ENCODE results near the gene IFT74.

The IFT74 gene

GRCh38 chr9:27033815-27034403 lies 77.7 kb downstream of the IFT74 start:
- Histone ChIP-seq H3K4me1 (ENCODE audit: control insufficient read depth, insufficient read depth, low read length, poor library complexity, severe bottlenecking) (no peaks in the 10 kb centered on the region), H3K27me3 (replicated peaks; ENCODE audit: control insufficient read depth, insufficient read depth, low read length, poor library complexity, severe bottlenecking) (no peaks in the 10 kb centered on the region), H3K4me3 (ENCODE audit: insufficient read depth, low read depth, low read length, poor library complexity, severe bottlenecking) (no peak overlapping the region), H3K27ac (ENCODE audit: insufficient read depth, low read length, poor library complexity, severe bottlenecking) (no peak overlapping the region), H3K36me3 (ENCODE audit: control insufficient read depth, insufficient read depth, low read length) (no peaks in the 10 kb centered on the region), H3K9me3 (ENCODE audit: control insufficient read depth, low read length) (no peaks in the 10 kb centered on the region)
- peak in 1 of 3 donors; percentile 15 for DNase-seq

GRCh38 chr9:27037499-27037898 lies 81.3 kb downstream of the IFT74 start:
- no peak for DNase-seq
- H3K9me3 ChIP-seq (ENCODE audit: control insufficient read depth, low read length) = no peaks in the 10 kb centered on the region
- no peak overlapping the region for H3K27ac ChIP-seq (ENCODE audit: insufficient read depth, low read length, poor library complexity, severe bottlenecking)
- no peaks in the 10 kb centered on the region for H3K36me3 ChIP-seq (ENCODE audit: control insufficient read depth, insufficient read depth, low read length)
- H3K4me1 ChIP-seq (ENCODE audit: control insufficient read depth, insufficient read depth, low read length, poor library complexity, severe bottlenecking) = no peaks in the 10 kb centered on the region
- no peaks in the 10 kb centered on the region for H3K27me3 ChIP-seq (replicated peaks; ENCODE audit: control insufficient read depth, insufficient read depth, low read length, poor library complexity, severe bottlenecking)
- H3K4me3 ChIP-seq (ENCODE audit: insufficient read depth, low read depth, low read length, poor library complexity, severe bottlenecking) = no peak overlapping the region

GRCh38 chr9:27041746-27042145 lies 85.5 kb downstream of the IFT74 start:
- Histone ChIP-seq H3K9me3 (ENCODE audit: control insufficient read depth, low read length) (no peaks in the 10 kb centered on the region), H3K4me3 (ENCODE audit: insufficient read depth, low read depth, low read length, poor library complexity, severe bottlenecking) (no peak overlapping the region), H3K4me1 (ENCODE audit: control insufficient read depth, insufficient read depth, low read length, poor library complexity, severe bottlenecking) (no peaks in the 10 kb centered on the region), H3K36me3 (ENCODE audit: control insufficient read depth, insufficient read depth, low read length) (no peaks in the 10 kb centered on the region), H3K27ac (ENCODE audit: insufficient read depth, low read length, poor library complexity, severe bottlenecking) (no peak overlapping the region), H3K27me3 (replicated peaks; ENCODE audit: control insufficient read depth, insufficient read depth, low read length, poor library complexity, severe bottlenecking) (no peaks in the 10 kb centered on the region)
- no peak for DNase-seq

GRCh38 chr9:27042476-27042875 lies 86.3 kb downstream of the IFT74 start:
- Histone ChIP-seq H3K4me1 (ENCODE audit: control insufficient read depth, insufficient read depth, low read length, poor library complexity, severe bottlenecking) (no peaks in the 10 kb centered on the region), H3K36me3 (ENCODE audit: control insufficient read depth, insufficient read depth, low read length) (no peaks in the 10 kb centered on the region), H3K4me3 (ENCODE audit: insufficient read depth, low read depth, low read length, poor library complexity, severe bottlenecking) (no peak overlapping the region), H3K27me3 (replicated peaks; ENCODE audit: control insufficient read depth, insufficient read depth, low read length, poor library complexity, severe bottlenecking) (no peaks in the 10 kb centered on the region), H3K27ac (ENCODE audit: insufficient read depth, low read length, poor library complexity, severe bottlenecking) (no peak overlapping the region), H3K9me3 (ENCODE audit: control insufficient read depth, low read length) (no peaks in the 10 kb centered on the region)
- DNase-seq = no peak

GRCh38 chr9:27043176-27043575 lies 87.0 kb downstream of the IFT74 start:
- H3K9me3 ChIP-seq (ENCODE audit: control insufficient read depth, low read length) = no peaks in the 10 kb centered on the region
- no peaks in the 10 kb centered on the region for H3K27me3 ChIP-seq (replicated peaks; ENCODE audit: control insufficient read depth, insufficient read depth, low read length, poor library complexity, severe bottlenecking)
- no peak overlapping the region for H3K27ac ChIP-seq (ENCODE audit: insufficient read depth, low read length, poor library complexity, severe bottlenecking)
- no peaks in the 10 kb centered on the region for H3K4me1 ChIP-seq (ENCODE audit: control insufficient read depth, insufficient read depth, low read length, poor library complexity, severe bottlenecking)
- H3K4me3 ChIP-seq (ENCODE audit: insufficient read depth, low read depth, low read length, poor library complexity, severe bottlenecking) = no peak overlapping the region
- peaks cover under 1% of the 10 kb centered on the region for H3K36me3 ChIP-seq (ENCODE audit: control insufficient read depth, insufficient read depth, low read length)
- no peak for DNase-seq

- DNase-seq = no peak
- Histone ChIP-seq H3K4me3 (ENCODE audit: insufficient read depth, low read depth, low read length, poor library complexity, severe bottlenecking) (no peak overlapping the region), H3K27me3 (replicated peaks; ENCODE audit: control insufficient read depth, insufficient read depth, low read length, poor library complexity, severe bottlenecking) (no peaks in the 10 kb centered on the region), H3K9me3 (ENCODE audit: control insufficient read depth, low read length) (no peaks in the 10 kb centered on the region), H3K4me1 (ENCODE audit: control insufficient read depth, insufficient read depth, low read length, poor library complexity, severe bottlenecking) (no peaks in the 10 kb centered on the region), H3K36me3 (ENCODE audit: control insufficient read depth, insufficient read depth, low read length) (peaks cover 4% of the 10 kb centered on the region), H3K27ac (ENCODE audit: insufficient read depth, low read length, poor library complexity, severe bottlenecking) (no peak overlapping the region)
These were observed 90.9 kb downstream of the IFT74 start for GRCh38 chr9:27047136-27047535.

- Histone ChIP-seq H3K4me3 (ENCODE audit: insufficient read depth, low read depth, low read length, poor library complexity, severe bottlenecking) (no peak overlapping the region), H3K4me1 (ENCODE audit: control insufficient read depth, insufficient read depth, low read length, poor library complexity, severe bottlenecking) (no peaks in the 10 kb centered on the region), H3K9me3 (ENCODE audit: control insufficient read depth, low read length) (no peaks in the 10 kb centered on the region), H3K36me3 (ENCODE audit: control insufficient read depth, insufficient read depth, low read length) (peaks cover 4% of the 10 kb centered on the region), H3K27me3 (replicated peaks; ENCODE audit: control insufficient read depth, insufficient read depth, low read length, poor library complexity, severe bottlenecking) (no peaks in the 10 kb centered on the region), H3K27ac (ENCODE audit: insufficient read depth, low read length, poor library complexity, severe bottlenecking) (no peak overlapping the region)
- DNase-seq = no peak
These were observed 97.3 kb downstream of the IFT74 start for GRCh38 chr9:27053369-27054022.

- Histone ChIP-seq H3K27me3 (replicated peaks; ENCODE audit: control insufficient read depth, insufficient read depth, low read length, poor library complexity, severe bottlenecking) (no peaks in the 10 kb centered on the region), H3K36me3 (ENCODE audit: control insufficient read depth, insufficient read depth, low read length) (peaks cover 4% of the 10 kb centered on the region), H3K4me3 (ENCODE audit: insufficient read depth, low read depth, low read length, poor library complexity, severe bottlenecking) (no peak overlapping the region), H3K27ac (ENCODE audit: insufficient read depth, low read length, poor library complexity, severe bottlenecking) (no peak overlapping the region), H3K9me3 (ENCODE audit: control insufficient read depth, low read length) (no peaks in the 10 kb centered on the region), H3K4me1 (ENCODE audit: control insufficient read depth, insufficient read depth, low read length, poor library complexity, severe bottlenecking) (no peaks in the 10 kb centered on the region)
- DNase-seq = no peak
These were observed 97.9 kb downstream of the IFT74 start for GRCh38 chr9:27054125-27054524.

GRCh38 chr9:27054841-27055240 lies 98.6 kb downstream of the IFT74 start:
- Histone ChIP-seq H3K27me3 (replicated peaks; ENCODE audit: control insufficient read depth, insufficient read depth, low read length, poor library complexity, severe bottlenecking) (no peaks in the 10 kb centered on the region), H3K27ac (ENCODE audit: insufficient read depth, low read length, poor library complexity, severe bottlenecking) (no peak overlapping the region), H3K4me1 (ENCODE audit: control insufficient read depth, insufficient read depth, low read length, poor library complexity, severe bottlenecking) (no peaks in the 10 kb centered on the region), H3K4me3 (ENCODE audit: insufficient read depth, low read depth, low read length, poor library complexity, severe bottlenecking) (no peak overlapping the region), H3K36me3 (ENCODE audit: control insufficient read depth, insufficient read depth, low read length) (peaks cover 4% of the 10 kb centered on the region), H3K9me3 (ENCODE audit: control insufficient read depth, low read length) (no peaks in the 10 kb centered on the region)
- DNase-seq = no peak

- H3K4me3 ChIP-seq (ENCODE audit: insufficient read depth, low read depth, low read length, poor library complexity, severe bottlenecking) = no peak overlapping the region
- DNase-seq = no peak
- H3K27ac ChIP-seq (ENCODE audit: insufficient read depth, low read length, poor library complexity, severe bottlenecking) = no peak overlapping the region
- no peaks in the 10 kb centered on the region for H3K27me3 ChIP-seq (replicated peaks; ENCODE audit: control insufficient read depth, insufficient read depth, low read length, poor library complexity, severe bottlenecking)
- no peaks in the 10 kb centered on the region for H3K4me1 ChIP-seq (ENCODE audit: control insufficient read depth, insufficient read depth, low read length, poor library complexity, severe bottlenecking)
- no peaks in the 10 kb centered on the region for H3K9me3 ChIP-seq (ENCODE audit: control insufficient read depth, low read length)
- peaks cover 4% of the 10 kb centered on the region for H3K36me3 ChIP-seq (ENCODE audit: control insufficient read depth, insufficient read depth, low read length)
These were observed 103.2 kb downstream of the IFT74 start for GRCh38 chr9:27059412-27059811.

All from effector memory CD4-positive, alpha-beta T cell (primary cell).